Astrocyte (in vitro differentiated cells and primary cell): ENCODE measurements around the gene ITPK1. TPM values are rescaled to one million over a fixed set of nuclear protein-coding genes. Genes with fewer than 3 reads are reported as not detected.

ENCODE experiments used
- DNase-seq: peaks from one replicate; pipeline ENCODE4 v3.0.0-alpha.2; 2010; ENCODE audit warnings: low read depth
- FAIRE-seq: peaks from 2 replicates; lab custom pipeline; 2011; peaks lifted over from hg19 to GRCh38; lab: Jason Lieb, UNC
- H2AFZ ChIP-seq: 2 replicates; pipeline ENCODE4 v1.6.0; 2012; ENCODE audit warnings: low read depth, low read length, inconsistent platforms
- H3K27ac ChIP-seq: 2 replicates; pipeline ENCODE4 v1.5.1; 2011; ENCODE audit warnings: low read depth, low read length, inconsistent platforms
- H3K27me3 ChIP-seq: 2 replicates; pipeline ENCODE4 v1.6.0; 2011; ENCODE audit warnings: low read length, inconsistent platforms; ENCODE audit not compliant: insufficient read depth
- H3K36me3 ChIP-seq: 2 replicates; pipeline ENCODE4 v1.5.1; 2011; ENCODE audit warnings: low read length, inconsistent platforms; ENCODE audit not compliant: insufficient read depth
- H3K4me1 ChIP-seq: 2 replicates; pipeline ENCODE4 v1.5.1; 2011; ENCODE audit warnings: low read length, inconsistent platforms; ENCODE audit not compliant: insufficient read depth
- H3K4me2 ChIP-seq: 2 replicates; pipeline ENCODE4 v1.6.0; 2012; ENCODE audit warnings: low read length, inconsistent platforms
- H3K4me3 ChIP-seq: 2 replicates; pipeline ENCODE4 v1.5.1; 2011; ENCODE audit warnings: low read depth, mild to moderate bottlenecking, low read length, inconsistent platforms; ENCODE audit not compliant: insufficient read depth
- H3K79me2 ChIP-seq: 2 replicates; pipeline ENCODE4 v1.6.0; 2012; ENCODE audit warnings: mild to moderate bottlenecking, low read length, inconsistent platforms; ENCODE audit not compliant: insufficient read depth
- H3K9ac ChIP-seq: 2 replicates; pipeline ENCODE4 v1.6.0; 2012; ENCODE audit warnings: mild to moderate bottlenecking, low read length, inconsistent platforms
- H3K9me3 ChIP-seq: 2 replicates; pipeline ENCODE4 v1.5.1; 2012; ENCODE audit warnings: low read depth, mild to moderate bottlenecking, low read length, inconsistent platforms; ENCODE audit not compliant: insufficient read depth
- H4K20me1 ChIP-seq: 2 replicates; pipeline ENCODE4 v1.6.0; 2012; ENCODE audit warnings: low read length, inconsistent platforms; ENCODE audit not compliant: insufficient read depth
- H3K27ac Mint-ChIP-seq: one replicate; pipeline ENCODE4 v1.8.0; 2021; ENCODE audit warnings: mild to moderate bottlenecking, mixed read lengths; ENCODE audit not compliant: unreplicated experiment
- H3K27me3 Mint-ChIP-seq: one replicate; pipeline ENCODE4 v1.8.0; 2021; ENCODE audit warnings: low read depth, mixed read lengths; ENCODE audit not compliant: unreplicated experiment
- H3K36me3 Mint-ChIP-seq: one replicate; pipeline ENCODE4 v1.8.0; 2021; ENCODE audit warnings: low read depth, mixed read lengths; ENCODE audit not compliant: unreplicated experiment
- H3K4me1 Mint-ChIP-seq: one replicate; pipeline ENCODE4 v1.8.0; 2021; ENCODE audit warnings: low read depth, mixed read lengths; ENCODE audit not compliant: unreplicated experiment
- H3K4me3 Mint-ChIP-seq: one replicate; pipeline ENCODE4 v1.8.0; 2021; ENCODE audit warnings: mild to moderate bottlenecking, moderate library complexity, mixed read lengths; ENCODE audit not compliant: unreplicated experiment
- H3K9me3 Mint-ChIP-seq: one replicate; pipeline ENCODE4 v1.8.0; 2021; ENCODE audit warnings: mild to moderate bottlenecking, mixed read lengths; ENCODE audit not compliant: unreplicated experiment
- EZH2 ChIP-seq: IDR thresholded peaks from 2 replicates; pipeline ENCODE4 v1.6.1; 2012; ENCODE audit warnings: mild to moderate bottlenecking, low read length, inconsistent platforms; ENCODE audit not compliant: insufficient read depth
- total RNA-seq: library from RNA; stranded (reverse); gene quantifications from 2 replicates; pipeline ENCODE4 v1.2.1, GENCODE V29; 2021
- TF ChIP-seq, protein P1 (sequence below): IDR thresholded peaks from 2 replicates; pipeline ENCODE4 v1.5.1; 2011; ENCODE audit warnings: low read depth, mild to moderate bottlenecking, inconsistent platforms, low read length, moderate library complexity; ENCODE audit not compliant: insufficient read depth

The ITPK1 gene
- total RNA-seq, 1 donor from 2014 or later: 13.0 TPM

GRCh38 chr14:92969871-92970270 lies 145.9 kb downstream of the ITPK1 start:
- Histone ChIP-seq H3K9ac (no peak overlapping the region), H3K4me1 (no peaks in the 10 kb centered on the region), H4K20me1 (no peaks in the 10 kb centered on the region), H2AFZ (no peak overlapping the region), H3K27me3 (no peaks in the 10 kb centered on the region), H3K27ac (no peak overlapping the region), H3K9me3 (no peaks in the 10 kb centered on the region), H3K4me2 (no peak overlapping the region), H3K4me3 (no peak overlapping the region), H3K36me3 (no peaks in the 10 kb centered on the region), H3K79me2 (no peaks in the 10 kb centered on the region)
- TF ChIP-seq, protein P1, sequence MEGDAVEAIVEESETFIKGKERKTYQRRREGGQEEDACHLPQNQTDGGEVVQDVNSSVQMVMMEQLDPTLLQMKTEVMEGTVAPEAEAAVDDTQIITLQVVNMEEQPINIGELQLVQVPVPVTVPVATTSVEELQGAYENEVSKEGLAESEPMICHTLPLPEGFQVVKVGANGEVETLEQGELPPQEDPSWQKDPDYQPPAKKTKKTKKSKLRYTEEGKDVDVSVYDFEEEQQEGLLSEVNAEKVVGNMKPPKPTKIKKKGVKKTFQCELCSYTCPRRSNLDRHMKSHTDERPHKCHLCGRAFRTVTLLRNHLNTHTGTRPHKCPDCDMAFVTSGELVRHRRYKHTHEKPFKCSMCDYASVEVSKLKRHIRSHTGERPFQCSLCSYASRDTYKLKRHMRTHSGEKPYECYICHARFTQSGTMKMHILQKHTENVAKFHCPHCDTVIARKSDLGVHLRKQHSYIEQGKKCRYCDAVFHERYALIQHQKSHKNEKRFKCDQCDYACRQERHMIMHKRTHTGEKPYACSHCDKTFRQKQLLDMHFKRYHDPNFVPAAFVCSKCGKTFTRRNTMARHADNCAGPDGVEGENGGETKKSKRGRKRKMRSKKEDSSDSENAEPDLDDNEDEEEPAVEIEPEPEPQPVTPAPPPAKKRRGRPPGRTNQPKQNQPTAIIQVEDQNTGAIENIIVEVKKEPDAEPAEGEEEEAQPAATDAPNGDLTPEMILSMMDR: no peak
- no peak for TF ChIP-seq EZH2
- no peak for DNase-seq
- peaks cover 2% of the 10 kb centered on the region for H3K36me3 Mint-ChIP-seq
- H3K4me1 Mint-ChIP-seq: no peaks in the 10 kb centered on the region
- peaks cover 12% of the 10 kb centered on the region for H3K9me3 Mint-ChIP-seq
- no peak overlapping the region for H3K27ac Mint-ChIP-seq
- peaks cover 14% of the 10 kb centered on the region for H3K27me3 Mint-ChIP-seq
- FAIRE-seq: no peak
- H3K4me3 Mint-ChIP-seq: no peak overlapping the region

DNA sequence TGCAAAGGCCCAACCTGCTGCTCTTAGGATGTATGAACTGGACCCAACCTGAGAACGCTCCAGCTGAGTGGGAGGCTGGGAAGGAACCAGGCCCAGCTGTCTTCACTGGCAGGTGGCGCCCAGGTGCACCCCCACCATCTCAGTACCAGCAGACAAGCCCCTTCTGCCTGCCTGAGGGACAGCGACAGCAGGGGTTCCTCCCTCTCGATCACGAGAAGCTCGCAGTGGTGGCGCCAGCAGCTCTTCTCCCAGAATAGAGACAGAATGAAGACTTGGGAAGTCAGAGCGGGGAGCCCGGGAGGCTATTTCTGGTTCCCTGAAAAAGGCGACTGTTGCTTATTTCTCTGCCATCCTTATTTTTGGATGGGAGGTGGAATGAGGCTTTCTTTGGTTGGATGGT lies 146.3 kb downstream of the ITPK1 start:
- H3K27ac Mint-ChIP-seq: no peak overlapping the region
- H2AFZ ChIP-seq: no peak overlapping the region
- H3K4me1 ChIP-seq: no peaks in the 10 kb centered on the region
- peaks cover 13% of the 10 kb centered on the region for H3K9me3 Mint-ChIP-seq
- H3K9ac ChIP-seq: no peak overlapping the region
- H3K79me2 ChIP-seq: no peaks in the 10 kb centered on the region
- H3K36me3 ChIP-seq: no peaks in the 10 kb centered on the region
- no peaks in the 10 kb centered on the region for H3K9me3 ChIP-seq
- DNase-seq (no peak), FAIRE-seq (no peak)
- no peak overlapping the region for H3K27ac ChIP-seq
- peaks cover 14% of the 10 kb centered on the region for H3K27me3 Mint-ChIP-seq
- H3K4me3 Mint-ChIP-seq: no peak overlapping the region
- peaks cover 2% of the 10 kb centered on the region for H3K36me3 Mint-ChIP-seq
- H4K20me1 ChIP-seq: no peaks in the 10 kb centered on the region
- TF ChIP-seq, protein P1: no peak
- no peak for TF ChIP-seq EZH2
- H3K4me2 ChIP-seq: no peak overlapping the region
- H3K4me3 ChIP-seq: no peak overlapping the region
- no peaks in the 10 kb centered on the region for H3K27me3 ChIP-seq
- no peaks in the 10 kb centered on the region for H3K4me1 Mint-ChIP-seq

DNA sequence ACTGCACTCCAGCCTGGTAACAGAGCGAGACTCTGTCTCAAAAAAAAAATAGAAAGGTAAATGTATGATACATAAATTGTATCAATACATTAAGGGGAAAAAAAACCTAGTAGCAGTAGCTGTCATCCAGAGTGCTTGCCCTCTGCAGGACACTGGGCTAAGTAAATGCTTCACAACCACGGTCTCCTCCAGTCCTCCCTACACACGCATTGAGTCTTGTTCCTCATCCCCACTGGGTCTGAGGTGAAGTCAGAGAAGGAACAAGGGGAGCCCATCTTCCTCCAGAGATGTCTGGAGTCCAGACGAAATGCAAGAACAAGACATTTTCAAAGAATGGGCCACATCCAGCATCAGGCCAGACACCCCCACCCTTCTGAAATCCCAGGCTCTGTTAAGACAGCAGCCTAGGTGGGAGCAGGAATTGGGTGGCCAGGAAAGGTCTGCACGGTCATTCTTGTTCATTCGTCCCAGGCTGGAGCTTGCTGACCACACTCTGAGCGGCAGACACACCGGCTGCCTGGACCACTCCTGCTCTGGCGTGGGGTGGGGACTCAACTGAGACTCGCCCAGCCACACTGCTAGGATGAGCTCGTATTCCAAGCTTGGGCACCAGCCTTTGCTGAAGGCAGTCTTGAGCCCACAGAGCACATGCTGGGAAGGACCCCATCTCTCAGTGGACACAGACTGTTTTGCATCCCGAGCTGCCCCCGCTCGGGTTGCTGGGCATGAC lies 147.3 kb downstream of the ITPK1 start:
- FAIRE-seq: no peak
- TF ChIP-seq, protein P1: no peak
- no peak for TF ChIP-seq EZH2
- Histone ChIP-seq H3K36me3 (no peaks in the 10 kb centered on the region), H4K20me1 (no peaks in the 10 kb centered on the region), H3K4me2 (no peak overlapping the region), H3K27ac (no peak overlapping the region), H3K4me1 (peaks cover 7% of the 10 kb centered on the region), H2AFZ (no peak overlapping the region), H3K9me3 (no peaks in the 10 kb centered on the region), H3K9ac (no peak overlapping the region), H3K27me3 (no peaks in the 10 kb centered on the region), H3K4me3 (no peak overlapping the region), H3K79me2 (no peaks in the 10 kb centered on the region)
- no peak for DNase-seq
- Mint-ChIP-seq H3K4me1 (no peaks in the 10 kb centered on the region), H3K4me3 (no peak overlapping the region), H3K27ac (no peak overlapping the region), H3K36me3 (peaks cover 2% of the 10 kb centered on the region), H3K9me3 (peaks cover 11% of the 10 kb centered on the region), H3K27me3 (peaks cover 14% of the 10 kb centered on the region)
